Skeletal muscle satellite cell (primary cell): Measurements from ENCODE around the gene OR10G6. TPM values are rescaled to one million over a fixed set of nuclear protein-coding genes. Genes with fewer than 3 reads are reported as not detected.
"Not testable (repeated sequence)": the region's sequence is repeated elsewhere in the genome, so short reads cannot be mapped to it uniquely, and the experiment has no call there.

Source experiments
- H3K27me3 ChIP-seq: 2 replicates; pipeline ENCODE4 v1.7.0; 2013; ENCODE audit warnings: low read length; ENCODE audit not compliant: control insufficient read depth, insufficient read depth
- H3K36me3 ChIP-seq: 2 replicates; pipeline ENCODE4 v1.7.0; 2013; ENCODE audit warnings: mild to moderate bottlenecking, control low read depth, low read length; ENCODE audit not compliant: insufficient read depth
- H3K4me1 ChIP-seq: 2 replicates; pipeline ENCODE4 v1.7.0; 2013; ENCODE audit warnings: low read length; ENCODE audit not compliant: control insufficient read depth, insufficient read depth
- H3K4me2 ChIP-seq: 2 replicates; pipeline ENCODE4 v1.7.0; 2013; ENCODE audit warnings: mild to moderate bottlenecking, low read length
- H3K4me3 ChIP-seq: 2 replicates; pipeline ENCODE4 v1.7.0; 2013; ENCODE audit warnings: low read length
- H3K9ac ChIP-seq: 2 replicates; pipeline ENCODE4 v1.7.0; 2013; ENCODE audit warnings: mild to moderate bottlenecking, low read depth, low read length, moderate library complexity
- H3K9me3 ChIP-seq: replicated peaks from 2 replicates; pipeline ENCODE4 v1.7.0; 2013; ENCODE audit warnings: mild to moderate bottlenecking, control low read depth, low read length
- total RNA-seq: library from RNA; depleted of rRNA; stranded (reverse); fragments of >200 nt; gene quantifications from 2 replicates; pipeline ENCODE4 v1.2.3, GENCODE V29; 2012; rRNA removed

Gene OR10G6, protein sequence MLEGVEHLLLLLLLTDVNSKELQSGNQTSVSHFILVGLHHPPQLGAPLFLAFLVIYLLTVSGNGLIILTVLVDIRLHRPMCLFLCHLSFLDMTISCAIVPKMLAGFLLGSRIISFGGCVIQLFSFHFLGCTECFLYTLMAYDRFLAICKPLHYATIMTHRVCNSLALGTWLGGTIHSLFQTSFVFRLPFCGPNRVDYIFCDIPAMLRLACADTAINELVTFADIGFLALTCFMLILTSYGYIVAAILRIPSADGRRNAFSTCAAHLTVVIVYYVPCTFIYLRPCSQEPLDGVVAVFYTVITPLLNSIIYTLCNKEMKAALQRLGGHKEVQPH
- total RNA-seq: not detected in 2 replicates

DNA sequence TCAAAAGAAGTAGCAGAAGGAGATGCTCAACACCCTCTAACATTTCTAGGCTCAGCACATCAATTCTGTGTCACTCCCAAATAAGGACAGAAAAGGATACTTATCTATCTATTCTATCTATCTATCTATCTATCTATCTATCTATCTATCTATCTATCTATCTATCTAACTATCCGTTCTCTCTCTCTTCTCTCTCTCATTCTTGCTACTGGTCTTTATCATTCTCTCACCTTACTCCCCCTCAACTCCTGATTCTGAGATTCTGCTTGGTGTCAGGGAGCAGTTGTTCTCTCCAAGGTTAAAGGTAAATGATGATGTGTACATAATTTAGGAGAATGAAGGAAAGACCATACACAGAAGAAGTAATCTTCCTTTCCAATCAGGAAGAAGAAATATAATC, at the start of gene OR10G6:
OR10G6 (minus strand) TSS at position 43 of the 400 bp plus-strand sequence; CDS start at position 43, 0 bp downstream.
- no peaks in the 10 kb centered on the region for H3K36me3 ChIP-seq
- H3K4me2 ChIP-seq: no peak within 1 kb of the TSS
- no peaks in the 10 kb centered on the region for H3K4me1 ChIP-seq
- no peaks in the 10 kb centered on the region for H3K27me3 ChIP-seq
- H3K4me3 ChIP-seq: no peak within 1 kb of the TSS
- H3K9me3 ChIP-seq: no peaks in the 10 kb centered on the region
- H3K9ac ChIP-seq: no peak within 1 kb of the TSS

DNA sequence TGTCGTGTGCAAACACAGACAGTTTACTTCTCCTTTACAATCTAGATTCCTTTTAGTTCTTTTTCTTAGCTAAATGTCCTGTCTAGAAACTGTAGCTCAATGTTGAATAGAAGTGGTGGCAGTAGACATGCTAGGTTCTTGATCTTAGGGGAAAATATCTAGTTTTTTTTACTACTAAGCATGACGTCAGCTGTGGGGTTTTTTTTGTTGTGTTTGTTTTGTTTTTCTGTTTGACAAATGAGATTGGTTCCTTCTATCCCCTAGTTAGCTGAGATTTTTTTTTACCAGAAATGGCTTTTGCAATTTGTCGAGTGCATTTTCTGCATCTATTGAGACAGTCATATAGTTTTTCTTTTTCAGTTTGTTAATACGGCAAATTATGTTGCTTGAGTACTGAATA, 48.5 kb upstream of the OR10G6 start:
- Histone ChIP-seq H3K9me3 (no peaks in the 10 kb centered on the region), H3K4me3 (no peak overlapping the region), H3K36me3 (no peaks in the 10 kb centered on the region), H3K9ac (no peak overlapping the region), H3K4me2 (no peak overlapping the region), H3K27me3 (no peaks in the 10 kb centered on the region), H3K4me1 (no peaks in the 10 kb centered on the region)

DNA sequence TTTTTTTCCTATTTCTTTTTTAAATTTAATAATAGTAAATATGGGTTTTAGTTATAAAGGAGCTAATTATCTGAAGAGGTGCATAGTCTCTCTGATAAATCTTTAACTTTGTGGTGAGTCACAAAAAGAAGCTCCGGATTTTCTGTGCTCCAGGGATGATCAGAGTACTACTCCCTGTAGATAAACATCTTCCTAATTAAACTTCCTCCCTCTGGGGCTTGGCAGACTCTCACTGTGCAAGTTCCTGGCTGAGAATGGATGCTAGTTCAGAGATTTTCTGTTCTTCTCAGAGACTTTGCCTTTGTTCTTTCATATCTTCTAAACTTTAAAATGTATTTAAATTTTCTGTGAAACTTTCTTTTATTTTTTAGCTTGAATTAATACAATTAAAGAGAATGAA, 46.3 kb upstream of the OR10G6 start, which contains the start of gene OR10G7:
OR10G7 (minus strand) TSS at position 72 of the 400 bp plus-strand sequence. CDS start 2,324 bp downstream, outside the sequence.
- Histone ChIP-seq H3K4me2 (no peak within 1 kb of the TSS), H3K36me3 (no peaks in the 10 kb centered on the region)

DNA sequence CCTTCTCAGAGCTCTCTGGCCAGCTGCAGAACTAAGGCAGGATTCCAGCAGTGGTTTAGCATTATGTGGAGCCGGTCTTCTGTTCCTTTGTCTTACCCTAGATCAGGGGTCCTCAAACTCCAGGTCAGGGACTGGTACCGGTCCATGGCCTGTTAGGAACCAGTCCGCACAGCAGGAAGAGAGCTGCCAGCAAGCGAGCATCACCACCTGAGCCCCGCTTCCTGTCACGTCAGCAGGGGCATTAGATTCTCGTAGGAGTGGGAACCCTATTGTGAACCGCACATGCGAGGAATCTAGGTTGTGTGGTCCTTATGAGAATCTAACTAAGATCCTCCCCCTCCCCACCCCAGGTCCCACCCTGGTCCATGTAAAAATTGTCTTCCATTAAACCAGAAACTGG, 44.6 kb upstream of the OR10G6 start:
- H3K4me3 ChIP-seq: no peak overlapping the region
- H3K9ac ChIP-seq: no peak overlapping the region
- no peaks in the 10 kb centered on the region for H3K4me1 ChIP-seq
- no peaks in the 10 kb centered on the region for H3K9me3 ChIP-seq
- H3K36me3 ChIP-seq: no peaks in the 10 kb centered on the region
- no peak overlapping the region for H3K4me2 ChIP-seq
- no peaks in the 10 kb centered on the region for H3K27me3 ChIP-seq

More for the DNA sequence above, 46.3 kb upstream of the OR10G6 start, which contains the start of gene OR10G7:
- Histone ChIP-seq H3K4me1 (no peaks in the 10 kb centered on the region), H3K4me3 (no peak within 1 kb of the TSS), H3K27me3 (no peaks in the 10 kb centered on the region), H3K9ac (no peak within 1 kb of the TSS), H3K9me3 (no peaks in the 10 kb centered on the region)

DNA sequence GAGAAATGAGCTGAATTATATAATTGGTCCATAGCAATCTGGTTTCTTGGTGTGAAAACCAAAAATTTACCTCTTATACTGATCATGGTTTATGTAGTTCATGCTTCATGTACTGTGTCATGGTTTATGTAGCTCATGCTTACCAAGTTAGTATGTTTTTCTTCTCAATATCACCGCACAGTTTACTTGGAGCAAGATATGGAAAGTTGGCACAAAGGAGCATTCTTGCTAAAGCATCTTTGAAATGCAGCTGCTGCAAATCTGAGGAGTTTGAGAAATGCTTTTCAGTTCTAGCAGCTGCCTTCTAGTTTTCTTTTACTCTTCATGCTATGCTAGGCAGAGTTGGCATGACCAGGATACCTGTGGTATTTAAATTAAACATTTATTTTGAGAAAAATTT, 41.7 kb upstream of the OR10G6 start:
- no peaks in the 10 kb centered on the region for H3K4me1 ChIP-seq

DNA sequence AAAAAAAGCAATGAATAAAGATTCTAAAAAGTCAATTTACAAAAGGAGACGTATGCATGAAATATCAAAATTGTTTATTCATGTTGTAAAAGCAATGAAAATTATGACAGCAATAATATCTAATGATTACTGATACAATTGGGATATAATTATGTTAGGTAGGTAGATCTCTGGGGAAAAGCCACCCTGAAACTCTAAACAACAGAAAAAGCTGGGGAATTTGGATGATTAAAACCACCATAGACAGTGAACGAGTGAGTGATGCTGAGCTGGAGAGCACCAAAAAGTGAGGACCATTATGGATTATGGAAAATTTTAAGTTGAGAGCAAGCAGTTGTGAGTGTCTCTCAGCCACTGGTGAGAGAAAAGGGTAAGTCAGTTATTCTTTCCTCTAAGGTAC, 31.5 kb upstream of the OR10G6 start, which contains the start of gene OR10G8:
OR10G8 (plus strand) TSS at position 301 of the 400 bp plus-strand sequence. CDS start 2,825 bp downstream, outside the sequence.
- no peak within 1 kb of the TSS for H3K9ac ChIP-seq

More for the DNA sequence above, 41.7 kb upstream of the OR10G6 start:
- H3K36me3 ChIP-seq: no peaks in the 10 kb centered on the region
- no peak overlapping the region for H3K4me3 ChIP-seq
- no peak overlapping the region for H3K9ac ChIP-seq
- no peak overlapping the region for H3K4me2 ChIP-seq
- no peaks in the 10 kb centered on the region for H3K27me3 ChIP-seq
- H3K9me3 ChIP-seq: no peaks in the 10 kb centered on the region

DNA sequence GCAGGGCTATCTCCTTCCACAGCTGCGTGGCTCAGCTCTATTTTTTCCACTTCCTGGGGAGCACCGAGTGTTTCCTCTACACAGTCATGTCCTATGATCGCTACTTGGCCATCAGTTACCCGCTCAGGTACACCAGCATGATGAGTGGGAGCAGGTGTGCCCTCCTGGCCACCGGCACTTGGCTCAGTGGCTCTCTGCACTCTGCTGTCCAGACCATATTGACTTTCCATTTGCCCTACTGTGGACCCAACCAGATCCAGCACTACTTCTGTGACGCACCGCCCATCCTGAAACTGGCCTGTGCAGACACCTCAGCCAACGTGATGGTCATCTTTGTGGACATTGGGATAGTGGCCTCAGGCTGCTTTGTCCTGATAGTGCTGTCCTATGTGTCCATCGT, 20.9 kb upstream of the OR10G6 start:
- not testable (repeated sequence) for H3K9me3 ChIP-seq, H3K4me3 ChIP-seq, H3K9ac ChIP-seq, H3K4me2 ChIP-seq, H3K27me3 ChIP-seq, H3K4me1 ChIP-seq, H3K36me3 ChIP-seq

More for the DNA sequence above, 31.5 kb upstream of the OR10G6 start, which contains the start of gene OR10G8:
- Histone ChIP-seq H3K27me3 (no peaks in the 10 kb centered on the region), H3K9me3 (no peaks in the 10 kb centered on the region), H3K4me1 (no peaks in the 10 kb centered on the region), H3K36me3 (no peaks in the 10 kb centered on the region), H3K4me3 (no peak within 1 kb of the TSS), H3K4me2 (no peak within 1 kb of the TSS)

DNA sequence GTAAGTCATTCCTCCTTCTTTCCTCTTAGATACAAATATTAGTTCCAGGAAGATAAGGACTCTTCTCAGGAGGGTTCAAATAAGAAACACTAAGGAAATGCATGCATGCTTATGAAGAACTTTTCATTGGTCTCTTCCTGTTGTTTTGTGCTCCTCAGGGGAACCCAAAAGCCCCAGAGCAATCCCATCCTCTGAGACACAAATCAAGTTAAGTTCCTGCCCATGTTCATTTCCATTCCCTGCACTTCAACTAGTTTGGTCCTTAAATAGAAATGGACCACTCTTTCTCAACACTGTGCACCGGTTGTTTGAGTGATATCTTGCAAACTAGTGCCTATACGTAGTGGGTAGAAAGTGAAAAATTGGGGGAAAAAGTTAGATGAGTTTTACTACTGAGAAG, 17.7 kb upstream of the OR10G6 start, which contains the start of gene OR10G4:
OR10G4 (plus strand) TSS at position 301 of the 400 bp plus-strand sequence. CDS start 2,578 bp downstream, outside the sequence.
- H3K27me3 ChIP-seq: no peaks in the 10 kb centered on the region
- H3K9ac ChIP-seq: no peak within 1 kb of the TSS
- no peaks in the 10 kb centered on the region for H3K9me3 ChIP-seq
- no peak within 1 kb of the TSS for H3K4me3 ChIP-seq
- no peak within 1 kb of the TSS for H3K4me2 ChIP-seq
- H3K36me3 ChIP-seq: no peaks in the 10 kb centered on the region
- H3K4me1 ChIP-seq: no peaks in the 10 kb centered on the region

DNA sequence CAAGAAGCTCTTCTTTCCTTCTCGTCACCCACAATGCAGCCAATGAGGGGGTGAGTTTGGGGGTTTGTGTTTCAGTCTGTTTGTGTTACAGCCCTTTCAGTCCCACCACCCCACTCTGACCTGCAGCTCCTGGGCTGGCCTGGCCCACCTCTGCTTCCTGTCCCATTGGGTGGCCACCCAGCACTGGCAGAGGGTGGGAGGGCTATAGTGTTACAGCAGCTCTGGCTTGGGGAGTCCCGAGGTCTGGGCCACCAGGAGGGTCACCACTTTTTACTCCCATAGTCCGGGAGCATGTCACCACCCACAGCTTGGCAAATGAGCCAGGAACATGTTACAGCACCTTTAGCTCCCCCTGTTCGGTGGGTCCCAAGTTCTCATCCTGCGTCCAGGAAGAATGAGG, 15.7 kb downstream of the OR10G6 start:
- Histone ChIP-seq H3K4me1 (peaks cover 6% of the 10 kb centered on the region), H3K27me3 (no peaks in the 10 kb centered on the region), H3K9ac (no peak overlapping the region), H3K9me3 (no peaks in the 10 kb centered on the region), H3K4me2 (no peak overlapping the region), H3K4me3 (no peak overlapping the region), H3K36me3 (no peaks in the 10 kb centered on the region)

DNA sequence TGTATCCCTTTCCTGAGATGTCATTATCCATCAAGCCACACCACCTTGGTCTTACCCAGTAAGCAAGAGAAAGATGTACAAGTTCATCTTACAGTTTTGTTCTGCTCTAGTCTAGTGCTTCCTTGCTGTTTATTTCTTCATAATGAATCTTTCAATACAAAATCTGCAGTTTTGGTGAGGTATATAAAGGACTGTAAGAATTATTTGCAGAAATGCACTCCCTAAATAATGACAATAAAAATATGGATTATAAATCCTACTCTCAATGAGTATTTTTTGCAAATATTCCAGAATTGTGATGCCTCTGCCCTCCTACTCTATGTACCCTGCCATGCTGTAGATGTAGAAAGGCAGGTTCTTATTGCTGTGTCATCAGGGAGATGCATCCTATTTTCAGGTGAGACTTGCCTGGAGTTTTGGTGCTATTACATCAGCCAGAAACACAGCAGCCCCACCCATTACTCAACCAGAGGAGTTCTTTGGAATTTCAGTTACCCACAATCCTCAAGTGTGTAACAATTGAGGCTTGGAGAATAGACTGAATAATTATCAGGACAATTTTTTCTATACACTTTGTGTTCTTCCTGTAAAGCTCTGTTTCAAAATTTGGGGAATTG, 17.1 kb downstream of the OR10G6 start, which contains the start of gene OR10S1:
OR10S1 (minus strand) TSS at position 51 of the 617 bp plus-strand sequence. CDS start 117 bp downstream, outside the sequence.
- Histone ChIP-seq H3K9me3 (no peaks in the 10 kb centered on the region), H3K36me3 (no peaks in the 10 kb centered on the region), H3K4me2 (no peak within 1 kb of the TSS), H3K9ac (no peak within 1 kb of the TSS), H3K27me3 (no peaks in the 10 kb centered on the region), H3K4me3 (no peak within 1 kb of the TSS), H3K4me1 (peaks cover 19% of the 10 kb centered on the region)

DNA sequence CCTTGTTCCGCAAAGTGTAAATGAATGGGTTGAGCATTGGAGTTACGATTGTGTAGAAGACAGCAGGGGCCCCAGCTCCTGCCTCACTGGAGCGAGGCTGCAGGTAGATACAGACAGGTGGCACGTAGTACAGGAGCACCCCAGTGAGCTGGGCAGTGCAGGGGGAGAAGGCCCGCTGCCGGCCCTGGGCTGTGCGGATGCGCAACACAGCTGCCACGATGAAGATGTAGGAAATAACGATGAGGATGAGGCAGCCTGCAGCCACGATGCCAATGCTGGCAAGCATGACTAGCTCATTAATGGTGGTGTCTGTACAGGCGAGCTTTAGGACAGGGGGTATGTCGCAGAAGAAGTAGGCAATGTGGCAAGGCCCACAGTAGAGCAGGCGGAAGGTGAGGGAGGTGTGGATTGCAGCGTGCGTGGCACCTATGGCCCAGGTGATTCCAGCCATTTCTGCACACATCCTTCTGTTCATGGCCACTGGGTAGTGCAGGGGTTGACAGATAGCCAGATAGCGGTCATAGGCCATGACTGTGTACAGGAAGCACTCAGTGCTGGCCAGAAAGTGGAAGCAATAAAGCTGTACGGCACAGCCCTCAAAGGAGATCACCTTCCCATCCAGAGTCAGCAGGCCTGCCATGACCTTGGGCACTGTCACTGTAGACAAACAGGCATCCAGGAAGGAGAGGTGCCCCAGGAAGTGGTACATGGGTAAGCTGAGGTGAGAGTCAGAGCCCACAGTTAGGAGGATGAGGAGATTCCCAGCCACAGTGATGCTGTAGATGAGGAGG, 18.0 kb downstream of the OR10G6 start:
- Histone ChIP-seq H3K4me3 (no peak overlapping the region), H3K9me3 (no peaks in the 10 kb centered on the region), H3K36me3 (no peaks in the 10 kb centered on the region), H3K4me1 (peaks cover 20% of the 10 kb centered on the region), H3K4me2 (no peak overlapping the region), H3K27me3 (no peaks in the 10 kb centered on the region), H3K9ac (no peak overlapping the region)
